Measurements from ENCODE around the gene IPO13.

DNA sequence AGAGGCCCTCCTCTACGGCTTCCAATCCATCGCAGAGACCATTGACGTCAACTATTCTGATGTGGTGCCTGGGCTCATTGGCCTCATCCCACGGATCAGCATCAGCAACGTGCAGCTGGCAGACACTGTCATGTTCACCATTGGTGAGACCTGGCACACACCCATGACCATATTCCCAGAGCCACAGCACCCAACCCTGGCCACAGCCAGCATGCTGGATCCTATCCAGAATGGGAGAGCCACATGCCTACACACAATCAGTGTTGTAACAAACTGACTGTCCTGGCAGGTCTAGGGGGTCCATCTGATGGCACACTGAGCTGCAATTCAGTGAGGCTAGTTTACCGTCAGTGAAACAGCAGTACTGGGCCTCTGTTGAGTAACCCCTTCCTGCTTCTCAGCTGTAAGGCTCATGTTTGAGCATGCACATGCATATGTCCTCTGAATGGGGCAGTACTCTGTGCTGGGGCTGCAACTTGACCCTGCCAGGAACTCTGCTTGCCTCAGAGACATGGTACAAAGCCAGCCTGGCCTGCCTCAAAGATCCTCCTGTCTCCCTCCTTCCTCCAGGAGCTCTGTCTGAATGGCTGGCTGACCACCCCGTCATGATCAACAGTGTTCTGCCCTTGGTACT, 10.8 kb downstream of the IPO13 start:
- TF ChIP-seq POLR2AphosphoS5 (IDR thresholded peaks at IDR 0.05) (no peak), POLR2A (IDR thresholded peaks at IDR 0.05) (no peak), EP300 (IDR thresholded peaks at IDR 0.05; ENCODE audit: low read depth) (no peak)
- TF ChIP-seq, protein P1, sequence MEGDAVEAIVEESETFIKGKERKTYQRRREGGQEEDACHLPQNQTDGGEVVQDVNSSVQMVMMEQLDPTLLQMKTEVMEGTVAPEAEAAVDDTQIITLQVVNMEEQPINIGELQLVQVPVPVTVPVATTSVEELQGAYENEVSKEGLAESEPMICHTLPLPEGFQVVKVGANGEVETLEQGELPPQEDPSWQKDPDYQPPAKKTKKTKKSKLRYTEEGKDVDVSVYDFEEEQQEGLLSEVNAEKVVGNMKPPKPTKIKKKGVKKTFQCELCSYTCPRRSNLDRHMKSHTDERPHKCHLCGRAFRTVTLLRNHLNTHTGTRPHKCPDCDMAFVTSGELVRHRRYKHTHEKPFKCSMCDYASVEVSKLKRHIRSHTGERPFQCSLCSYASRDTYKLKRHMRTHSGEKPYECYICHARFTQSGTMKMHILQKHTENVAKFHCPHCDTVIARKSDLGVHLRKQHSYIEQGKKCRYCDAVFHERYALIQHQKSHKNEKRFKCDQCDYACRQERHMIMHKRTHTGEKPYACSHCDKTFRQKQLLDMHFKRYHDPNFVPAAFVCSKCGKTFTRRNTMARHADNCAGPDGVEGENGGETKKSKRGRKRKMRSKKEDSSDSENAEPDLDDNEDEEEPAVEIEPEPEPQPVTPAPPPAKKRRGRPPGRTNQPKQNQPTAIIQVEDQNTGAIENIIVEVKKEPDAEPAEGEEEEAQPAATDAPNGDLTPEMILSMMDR (IDR thresholded peaks at IDR 0.05): no peak

Data from transverse colon (tissue), 4 donors.